IPS DF 6.9 (cell line): Measurements from ENCODE around the gene CSKMT.
"Not testable (repeated sequence)": the region's sequence is repeated elsewhere in the genome, so short reads cannot be mapped to it uniquely, and the experiment has no call there.

Experiments used
- DNase-seq: peaks from one replicate; pipeline ENCODE4 v3.0.0-alpha.2; 2013; ENCODE audit warnings: low read depth, low spot score
- H3K27ac ChIP-seq: one replicate; pipeline ENCODE4 v1.5.1; 2013; ENCODE audit warnings: low read length, control low read depth
- H3K27me3 ChIP-seq: 2 replicates; pipeline ENCODE4 v1.6.1; 2013; ENCODE audit warnings: mild to moderate bottlenecking, low read length; ENCODE audit not compliant: control insufficient read depth, insufficient read depth
- H3K36me3 ChIP-seq: 2 replicates; pipeline ENCODE4 v1.6.1; 2013; ENCODE audit warnings: low read length; ENCODE audit not compliant: control insufficient read depth, insufficient read depth
- H3K4me1 ChIP-seq: 2 replicates; pipeline ENCODE4 v1.6.1; 2013; ENCODE audit warnings: low read length; ENCODE audit not compliant: control insufficient read depth, insufficient read depth
- H3K4me3 ChIP-seq: 2 replicates; pipeline ENCODE4 v1.5.1; 2013; ENCODE audit warnings: mild to moderate bottlenecking, low read length
- H3K9me3 ChIP-seq: 2 replicates; pipeline ENCODE4 v1.6.1; 2013; ENCODE audit warnings: low read length, inconsistent platforms; ENCODE audit not compliant: control insufficient read depth, insufficient read depth
- WGBS: extraction: QIAGEN DNeasy Blood & Tissue Kit; methylation state at CpG from one replicate; pipeline ENCODE4 v1.1.7; 2013; ENCODE audit warnings: mixed read lengths, missing lambda C conversion rate; ENCODE audit not compliant: insufficient read length, insufficient coverage; 5-methylcytosine and 5-hydroxymethylcytosine counted together

Gene CSKMT

DNA sequence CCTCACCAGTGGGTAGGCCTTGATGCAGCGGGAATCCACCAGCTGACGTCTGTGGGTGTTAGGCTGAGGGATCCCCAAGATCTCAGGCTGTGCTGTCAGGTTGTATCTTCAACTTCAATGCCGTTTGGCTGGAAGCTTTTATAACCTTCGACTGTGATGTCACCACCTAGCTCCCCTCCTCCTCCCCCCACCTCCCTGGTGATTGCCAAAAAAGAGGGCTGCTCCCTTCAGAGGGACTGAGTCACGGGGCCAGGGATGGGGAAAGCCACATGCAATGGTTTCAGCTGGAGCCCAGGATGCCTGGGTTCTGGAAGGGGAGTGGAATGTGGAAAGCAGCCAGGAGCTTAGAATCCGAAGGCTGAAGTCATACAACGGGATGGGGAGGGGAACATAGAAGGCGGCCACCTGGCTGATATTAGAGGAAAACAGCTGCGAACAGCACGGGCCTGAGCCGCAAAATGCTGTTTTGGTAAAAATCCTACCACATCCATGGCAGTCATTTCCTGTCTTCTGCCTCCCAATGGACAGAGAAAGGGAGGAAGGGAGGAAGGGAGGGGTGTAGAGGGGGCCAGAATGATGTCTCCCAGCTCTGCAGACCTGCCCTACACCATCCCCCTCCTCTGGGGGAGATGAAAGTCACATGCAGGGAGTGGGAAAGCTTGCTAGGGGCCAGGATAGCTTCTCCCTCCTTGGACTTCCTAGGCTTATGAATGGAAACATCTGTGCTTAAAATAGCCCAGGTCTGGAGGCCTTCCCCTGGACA, 24.5 kb downstream of the CSKMT start, which contains the start of gene LRRN4CL:
LRRN4CL (minus strand) TSS at position 110 of the 763 bp plus-strand sequence. CDS start 1,022 bp downstream, outside the sequence.
- Histone ChIP-seq H3K9me3 (no peaks in the 10 kb centered on the region), H3K4me3 (no peak within 1 kb of the TSS), H3K4me1 (no peaks in the 10 kb centered on the region), H3K36me3 (peaks cover 16% of the 10 kb centered on the region), H3K27ac (no peak within 1 kb of the TSS), H3K27me3 (no peaks in the 10 kb centered on the region)
- no peak for DNase-seq
- no CpG with 5 or more reads among the region's 11 CpGs for WGBS

- H3K27me3 ChIP-seq, H3K9me3 ChIP-seq, H3K4me3 ChIP-seq, H3K27ac ChIP-seq, H3K4me1 ChIP-seq, DNase-seq: not testable (repeated sequence)
- H3K36me3 ChIP-seq, result peaks cover 16% of the 10 kb centered on the region; the same call in 1 of the 2 replicates
- no CpG with 5 or more reads among the region's 4 CpGs for WGBS
Measured at GRCh38 chr11:62693624-62694023, 28.5 kb downstream of the CSKMT start.

GRCh38 chr11:62694455-62695167, 29.5 kb downstream of the CSKMT start:
- H3K27ac ChIP-seq, result no peak overlapping the region
- DNase-seq, result no peak

DNA sequence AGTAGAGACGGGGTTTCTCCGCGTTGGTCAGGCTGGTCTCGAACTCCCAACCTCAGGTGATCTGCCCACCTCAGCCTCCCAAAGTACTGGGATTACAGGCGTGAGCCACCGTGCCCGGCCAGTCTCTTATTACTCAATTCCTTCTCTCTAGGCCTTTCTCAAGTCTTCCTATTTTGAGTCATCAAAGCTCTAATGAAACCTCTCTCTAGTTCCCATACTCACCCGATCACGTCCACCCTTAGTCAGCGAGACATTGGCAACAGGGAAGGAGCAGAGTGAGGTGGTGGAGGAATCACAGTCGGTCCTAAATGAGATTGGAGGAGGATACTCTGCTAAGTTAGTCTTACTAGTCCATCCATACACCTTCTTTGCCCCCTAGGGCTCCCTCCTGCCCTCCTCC, 37.1 kb downstream of the CSKMT start:
- peaks cover 3% of the 10 kb centered on the region; the same call in 1 of the 2 replicates for H3K36me3 ChIP-seq
- no peaks in the 10 kb centered on the region for H3K4me1 ChIP-seq
- DNase-seq, result no peak
- no peak overlapping the region for H3K4me3 ChIP-seq
- H3K27me3 ChIP-seq, result no peaks in the 10 kb centered on the region
- WGBS, result no CpG with 5 or more reads among the region's 11 CpGs
- H3K9me3 ChIP-seq, result no peaks in the 10 kb centered on the region
- no peak overlapping the region for H3K27ac ChIP-seq

More at GRCh38 chr11:62694455-62695167, 29.5 kb downstream of the CSKMT start:
- WGBS, result no CpG with 5 or more reads among the region's 14 CpGs
- Histone ChIP-seq H3K9me3 (no peaks in the 10 kb centered on the region), H3K4me1 (no peaks in the 10 kb centered on the region), H3K36me3 (peaks cover 17% of the 10 kb centered on the region; the same call in 1 of the 2 replicates), H3K27me3 (no peaks in the 10 kb centered on the region), H3K4me3 (no peak overlapping the region)

- not testable (repeated sequence) for H3K27me3 ChIP-seq, H3K4me1 ChIP-seq, H3K27ac ChIP-seq, H3K36me3 ChIP-seq, DNase-seq, H3K4me3 ChIP-seq, H3K9me3 ChIP-seq
- no CpG with 5 or more reads among the region's 4 CpGs for WGBS
Measured at GRCh38 chr11:62703921-62704320, 38.8 kb downstream of the CSKMT start.

GRCh38 chr11:62705413-62705812, 40.3 kb downstream of the CSKMT start:
- DNase-seq, result no peak
- H3K36me3 ChIP-seq, result no peaks in the 10 kb centered on the region
- no peaks in the 10 kb centered on the region for H3K9me3 ChIP-seq
- H3K27me3 ChIP-seq, result no peaks in the 10 kb centered on the region
- WGBS, result no CpG with 5 or more reads among the region's 7 CpGs
- H3K27ac ChIP-seq, result no peak overlapping the region
- H3K4me3 ChIP-seq, result peak overlapping the region; percentile 57; the same call in 1 of the 2 replicates
- H3K4me1 ChIP-seq, result no peaks in the 10 kb centered on the region; the same call in 1 of the 2 replicates

GRCh38 chr11:62705880-62706849, 41.1 kb downstream of the CSKMT start:
- peak overlapping the region; percentile 70; the same call in 1 of the 2 replicates for H3K4me3 ChIP-seq
- DNase-seq, result no peak
- H3K4me1 ChIP-seq, result no peaks in the 10 kb centered on the region; the same call in 1 of the 2 replicates
- no peaks in the 10 kb centered on the region for H3K27me3 ChIP-seq
- no peak overlapping the region for H3K27ac ChIP-seq
- no CpG with 5 or more reads among the region's 73 CpGs for WGBS
- H3K9me3 ChIP-seq, result no peaks in the 10 kb centered on the region
- no peaks in the 10 kb centered on the region for H3K36me3 ChIP-seq

- no peaks in the 10 kb centered on the region; the same call in 1 of the 2 replicates for H3K4me1 ChIP-seq
- no peaks in the 10 kb centered on the region for H3K9me3 ChIP-seq
- no peaks in the 10 kb centered on the region for H3K36me3 ChIP-seq
- H3K27me3 ChIP-seq, result no peaks in the 10 kb centered on the region
- DNase-seq, result no peak
- no CpG with 5 or more reads among the region's 8 CpGs for WGBS
- peak overlapping the region; percentile 70; the same call in 1 of the 2 replicates for H3K4me3 ChIP-seq
- no peak overlapping the region for H3K27ac ChIP-seq
Measured at GRCh38 chr11:62706850-62707247, 41.7 kb downstream of the CSKMT start.

DNA sequence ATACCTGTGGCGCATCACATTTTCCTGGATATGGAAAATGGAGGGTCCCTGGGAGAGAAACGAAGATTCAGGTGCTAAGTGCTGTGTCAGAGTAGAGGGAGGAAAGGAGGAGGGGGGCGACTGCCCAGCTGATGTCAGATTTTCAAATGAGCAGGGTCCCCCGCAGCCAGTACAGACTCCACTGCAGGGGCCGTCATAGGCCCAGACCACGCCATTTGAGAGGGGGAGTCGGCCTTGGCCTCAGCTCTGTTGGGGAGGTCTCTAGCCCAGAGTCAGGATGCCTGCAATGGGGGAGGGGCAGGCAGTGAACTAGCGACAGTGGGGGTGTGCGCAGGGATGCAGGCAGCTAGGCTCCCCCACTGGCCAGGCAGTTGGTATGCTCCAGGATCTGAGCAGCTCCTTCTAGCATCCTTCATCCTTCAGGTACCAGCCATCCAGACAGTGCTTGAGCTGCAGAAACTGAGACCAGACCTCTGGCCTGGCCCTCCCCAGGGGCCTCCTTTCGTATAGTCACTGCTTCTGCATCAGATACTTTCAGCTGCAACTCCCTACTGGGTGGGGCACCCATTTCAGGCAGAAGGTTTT, 42.3 kb downstream of the CSKMT start, which contains the start of the genes BSCL2 and GNG3:
BSCL2 (minus strand) TSS at position 148 of the 585 bp plus-strand sequence. CDS start 229 bp downstream, outside the sequence.
GNG3 (plus strand) TSS at position 400 of the 585 bp plus-strand sequence. CDS start 620 bp downstream, outside the sequence.
- DNase-seq, result peak; percentile 95
- no CpG with 5 or more reads among the region's 10 CpGs for WGBS
- Histone ChIP-seq H3K27ac (no peak within 1 kb of the TSS), H3K36me3 (peaks cover 2% of the 10 kb centered on the region; the same call in 1 of the 2 replicates), H3K4me1 (no peaks in the 10 kb centered on the region; the same call in 1 of the 2 replicates), H3K9me3 (no peaks in the 10 kb centered on the region), H3K27me3 (no peaks in the 10 kb centered on the region), H3K4me3 (peak within 1 kb of the TSS; percentile 70; the same call in 1 of the 2 replicates)
